HG03175 (cell line): Measurements from ENCODE around the gene RPS4Y1.

ENCODE experiments used
- ATAC-seq: cut with Tn5 transposase; IDR thresholded peaks from one replicate; pipeline ENCODE4 v1.9.1; 2021; ENCODE audit warnings: mild to moderate bottlenecking, moderate library complexity; ENCODE audit not compliant: unreplicated experiment

Gene RPS4Y1

DNA sequence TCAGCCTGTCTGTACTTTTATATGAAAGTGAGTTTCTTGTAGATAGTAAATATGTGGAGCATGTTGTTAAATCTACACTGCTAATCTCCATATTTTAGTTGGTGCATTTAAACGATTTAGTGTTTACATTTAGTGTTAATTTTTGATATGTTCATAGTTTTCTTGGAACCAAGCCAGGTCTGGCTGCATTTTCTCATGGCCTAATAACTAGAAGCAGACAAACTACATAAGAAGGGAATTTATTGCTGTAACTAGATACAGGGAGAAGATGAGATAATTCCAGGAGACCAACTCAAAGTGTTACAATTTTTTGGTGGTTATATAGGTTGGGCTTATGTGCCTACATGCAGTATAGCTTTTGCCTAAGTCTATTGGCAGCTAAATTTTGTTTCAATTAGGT lies 32.8 kb downstream of the RPS4Y1 start:
- ATAC-seq = no peak

- ATAC-seq = no peak
These were observed 42.2 kb downstream of the RPS4Y1 start for GRCh38 chrY:2883561-2883960.

GRCh38 chrY:2885880-2886279 lies 44.5 kb downstream of the RPS4Y1 start:
- no peak for ATAC-seq

- peak; percentile 27 for ATAC-seq
These were observed 46.0 kb downstream of the RPS4Y1 start for GRCh38 chrY:2887386-2887785.

GRCh38 chrY:2887955-2888354 lies 46.6 kb downstream of the RPS4Y1 start:
- ATAC-seq = peak; percentile 69

DNA sequence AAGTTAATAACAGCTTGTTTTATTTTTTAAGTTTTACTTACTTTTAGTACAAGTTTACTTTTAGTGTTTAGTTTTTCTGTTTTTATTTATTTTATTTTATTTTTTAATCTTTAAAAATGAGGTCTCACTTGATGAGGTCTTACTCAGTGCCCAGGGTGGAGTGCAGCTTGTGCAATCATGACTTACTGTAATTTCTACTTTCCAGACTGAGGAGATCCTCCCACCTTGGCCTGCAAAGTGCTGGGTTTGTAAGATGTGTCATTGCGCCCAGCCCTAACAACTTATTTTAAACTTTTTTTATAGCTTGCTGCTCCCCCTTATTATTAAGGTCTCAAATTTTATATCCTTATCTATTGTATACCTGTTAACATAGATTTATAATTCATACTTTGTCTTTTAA lies 52.1 kb downstream of the RPS4Y1 start:
- no peak for ATAC-seq

DNA sequence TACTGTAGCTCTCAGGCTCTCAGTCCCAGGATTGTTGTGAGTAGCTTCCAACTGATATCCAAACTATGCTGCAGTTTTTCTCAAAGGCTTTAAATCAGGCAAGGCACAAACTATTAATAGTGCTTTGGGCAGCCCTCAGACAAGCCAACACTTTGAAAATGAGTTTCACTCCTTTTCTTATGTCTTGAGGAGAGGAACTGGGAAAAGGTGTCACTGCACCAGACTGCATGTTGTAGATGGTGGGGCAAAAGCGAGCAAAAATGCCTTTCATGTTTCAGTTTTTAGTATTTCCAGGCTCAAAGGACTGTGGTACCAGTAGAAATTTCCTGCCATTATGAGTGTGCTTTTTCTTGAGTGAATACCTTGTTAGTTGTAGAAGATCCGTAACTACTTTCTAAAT lies 54.6 kb downstream of the RPS4Y1 start:
- ATAC-seq = no peak

DNA sequence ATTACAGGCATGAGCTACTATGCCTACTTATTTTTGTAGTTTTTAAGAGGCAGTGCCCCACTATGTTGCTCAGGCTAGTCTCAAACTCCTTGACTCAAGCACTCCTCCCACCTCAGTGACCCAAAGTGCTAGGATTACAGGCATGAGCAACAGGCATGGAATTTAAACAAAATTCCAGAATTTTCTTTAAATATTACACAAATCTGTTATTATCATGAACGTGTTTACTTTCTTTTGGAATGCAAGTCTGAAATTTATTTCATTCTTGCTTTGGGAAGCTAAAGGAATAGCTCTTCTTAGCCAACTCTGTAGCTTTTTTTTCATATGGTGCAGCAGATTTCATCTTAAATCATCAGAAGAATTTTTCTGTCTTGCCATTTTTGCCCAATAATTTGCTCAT lies 66.0 kb downstream of the RPS4Y1 start:
- ATAC-seq = no peak

GRCh38 chrY:2913066-2913815 lies 71.8 kb downstream of the RPS4Y1 start:
- no peak for ATAC-seq
